ENCODE measurements around the gene DNAJB14.

Gene DNAJB14

GRCh38 chr4:99856166-99856565 is 90.3 kb downstream of the DNAJB14 start:
- no peak for DNase-seq (ENCODE audit: low spot score)
- in situ Hi-C loops (cut with MboI; ENCODE audit: low pct_unique_long_range_greater_than_20kb, low sequenced_read_pairs, unreplicated experiment) = no loop called here
- no peak for TF ChIP-seq CTCF (IDR thresholded peaks at IDR 0.05; ENCODE audit: extremely low read depth, insufficient read depth, missing control alignments)

GRCh38 chr4:99855678-99856077 is 90.7 kb downstream of the DNAJB14 start:
- TF ChIP-seq CTCF (IDR thresholded peaks at IDR 0.05; ENCODE audit: extremely low read depth, insufficient read depth, missing control alignments) = no peak
- no peak for DNase-seq (ENCODE audit: low spot score)
- in situ Hi-C loops (cut with MboI; ENCODE audit: low pct_unique_long_range_greater_than_20kb, low sequenced_read_pairs, unreplicated experiment) = no loop called here

- no peak for TF ChIP-seq CTCF (IDR thresholded peaks at IDR 0.05; ENCODE audit: extremely low read depth, insufficient read depth, missing control alignments)
- no peak for DNase-seq (ENCODE audit: low spot score)
- in situ Hi-C loops (cut with MboI; ENCODE audit: low pct_unique_long_range_greater_than_20kb, low sequenced_read_pairs, unreplicated experiment) = no loop called here
Measured at GRCh38 chr4:99853999-99854398, 92.4 kb downstream of the DNAJB14 start.

- in situ Hi-C loops (cut with MboI; ENCODE audit: low pct_unique_long_range_greater_than_20kb, low sequenced_read_pairs, unreplicated experiment) = no loop called here
Measured at GRCh38 chr4:99853190-99853589, 93.2 kb downstream of the DNAJB14 start.

GRCh38 chr4:99852199-99852749 is 94.1 kb downstream of the DNAJB14 start:
- in situ Hi-C loops (cut with MboI; ENCODE audit: low pct_unique_long_range_greater_than_20kb, low sequenced_read_pairs, unreplicated experiment) = no loop called here
- DNase-seq (ENCODE audit: low spot score) = no peak
- TF ChIP-seq CTCF (IDR thresholded peaks at IDR 0.05; ENCODE audit: extremely low read depth, insufficient read depth, missing control alignments) = no peak

More at GRCh38 chr4:99853190-99853589, 93.2 kb downstream of the DNAJB14 start:
- TF ChIP-seq CTCF (IDR thresholded peaks at IDR 0.05; ENCODE audit: extremely low read depth, insufficient read depth, missing control alignments) = no peak
- no peak for DNase-seq (ENCODE audit: low spot score)

GRCh38 chr4:99848591-99849001 is 97.8 kb downstream of the DNAJB14 start:
- no peak for TF ChIP-seq CTCF (IDR thresholded peaks at IDR 0.05; ENCODE audit: extremely low read depth, insufficient read depth, missing control alignments)
- in situ Hi-C loops (cut with MboI; ENCODE audit: low pct_unique_long_range_greater_than_20kb, low sequenced_read_pairs, unreplicated experiment) = no loop called here
- DNase-seq (ENCODE audit: low spot score) = peak; percentile 30
